HG03575 (cell line): ENCODE data around the gene DCAF6.

Source experiments
- ATAC-seq: cut with Tn5 transposase; IDR thresholded peaks from one replicate; pipeline ENCODE4 v1.9.1; 2021; ENCODE audit not compliant: unreplicated experiment, insufficient number of reproducible peaks, low FRiP score; ENCODE audit errors: extremely low read depth

Gene DCAF6

DNA sequence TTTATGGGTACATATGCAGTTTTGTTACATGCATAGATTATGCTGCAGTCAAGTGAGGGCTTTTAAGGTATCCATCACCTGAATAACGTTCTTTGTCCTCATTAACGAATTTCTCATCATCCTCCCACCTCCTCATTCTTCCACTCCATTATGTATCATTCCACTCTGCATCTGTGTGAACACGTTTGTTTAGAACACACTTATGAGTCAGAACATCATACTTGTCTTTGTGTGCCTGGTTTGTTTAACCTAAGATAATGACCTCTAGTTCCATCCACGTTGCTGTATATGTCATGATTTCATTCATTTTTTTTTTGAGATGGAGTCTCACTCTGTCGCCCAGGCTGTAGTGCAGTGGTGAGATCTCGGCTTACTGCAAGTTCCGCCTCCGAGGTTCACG, 7.1 kb downstream of the DCAF6 start:
- ATAC-seq: no peak

DNA sequence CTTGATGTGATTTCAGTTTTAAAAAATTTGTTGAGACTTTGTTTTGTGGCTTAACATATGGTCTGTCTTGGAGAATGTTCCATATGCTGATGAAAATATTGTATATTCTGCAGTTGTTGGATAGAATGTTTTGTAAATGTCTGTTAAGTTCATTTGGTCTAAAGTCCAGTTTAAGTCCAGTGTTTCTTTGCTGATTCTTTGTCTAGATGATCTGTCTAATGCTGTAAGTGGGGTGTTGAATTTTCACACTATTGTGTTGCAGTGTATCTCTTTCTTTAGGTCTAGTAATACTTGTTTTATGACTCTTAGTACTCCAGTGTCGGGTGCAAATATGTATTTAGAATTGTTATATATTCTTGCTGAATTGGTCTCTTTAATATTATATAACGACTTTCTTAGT, 11.2 kb downstream of the DCAF6 start:
- ATAC-seq: no peak

DNA sequence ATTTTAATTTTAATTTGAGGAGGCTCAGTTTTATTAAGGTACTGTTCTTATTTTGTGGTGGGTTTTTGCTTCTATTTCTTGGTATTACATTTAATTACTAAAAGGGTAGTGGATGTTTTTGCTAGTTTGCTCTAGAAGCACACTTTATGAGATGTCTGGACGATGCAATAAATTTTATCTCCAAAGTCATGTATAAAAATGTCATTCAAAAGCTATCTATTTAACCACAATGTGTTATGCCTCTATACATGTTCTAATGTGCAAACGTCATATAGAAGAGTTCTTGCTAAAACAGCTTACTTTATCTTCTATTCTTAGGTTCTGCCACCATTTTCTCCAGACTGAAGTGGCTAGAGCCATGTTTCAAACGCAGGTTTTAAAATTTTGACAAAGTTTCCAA, 13.3 kb downstream of the DCAF6 start:
- no peak for ATAC-seq

DNA sequence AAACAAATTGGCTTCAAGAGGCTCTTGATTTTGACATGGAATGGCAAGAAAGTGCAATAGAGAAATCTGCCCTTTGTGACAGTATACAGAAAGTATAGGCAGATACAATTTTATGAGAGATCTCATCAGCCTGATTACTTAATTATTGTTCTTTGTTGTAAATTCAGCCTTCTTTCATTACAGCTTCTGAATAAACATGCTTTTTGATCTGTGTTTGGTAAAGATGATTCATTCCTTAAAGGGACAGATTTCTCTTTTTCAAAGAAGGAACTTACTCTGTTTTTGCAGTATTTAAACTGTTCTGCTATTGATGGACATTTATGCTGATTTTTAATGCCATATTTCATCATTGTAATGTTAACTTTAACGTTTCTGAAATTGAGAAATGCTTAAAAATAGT, 14.1 kb downstream of the DCAF6 start:
- ATAC-seq: no peak

DNA sequence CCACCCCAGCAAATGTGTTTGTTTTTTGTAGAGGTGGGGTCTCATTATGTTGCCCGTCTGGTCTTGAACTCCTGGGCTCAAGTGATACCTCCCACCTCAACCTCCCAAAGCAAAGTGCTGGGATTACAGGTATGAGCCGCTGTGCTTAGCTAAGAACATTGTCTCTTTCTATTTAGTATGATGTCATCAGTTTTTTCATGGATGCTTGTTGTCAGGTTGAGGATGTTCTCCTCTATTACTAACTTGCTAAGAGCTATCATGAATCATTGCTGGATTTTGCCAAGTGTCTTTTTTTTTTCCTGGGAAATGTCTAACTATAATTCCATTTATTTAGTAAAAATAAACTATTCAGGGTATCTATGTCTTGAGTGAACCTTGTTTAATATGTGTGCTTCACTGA, 19.4 kb downstream of the DCAF6 start:
- ATAC-seq: no peak

DNA sequence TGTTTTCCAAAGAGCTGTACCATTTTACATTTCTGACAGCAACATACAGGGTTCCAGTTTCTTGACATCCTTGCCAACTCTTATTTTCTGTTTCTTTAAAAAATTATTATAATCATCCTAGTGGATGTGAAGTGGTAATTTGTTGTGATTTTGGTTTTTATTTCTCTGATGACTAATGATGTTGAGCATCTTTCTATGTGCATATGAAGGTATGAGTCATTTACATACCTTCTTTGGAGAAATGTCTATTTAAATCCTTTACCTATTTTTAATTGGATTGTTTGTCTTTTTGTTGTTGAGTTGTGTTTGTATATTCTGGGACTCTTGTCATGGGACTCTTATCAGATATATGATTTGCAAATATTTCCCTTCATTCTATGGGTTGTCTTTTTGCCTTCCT, 21.2 kb downstream of the DCAF6 start:
- ATAC-seq: no peak

DNA sequence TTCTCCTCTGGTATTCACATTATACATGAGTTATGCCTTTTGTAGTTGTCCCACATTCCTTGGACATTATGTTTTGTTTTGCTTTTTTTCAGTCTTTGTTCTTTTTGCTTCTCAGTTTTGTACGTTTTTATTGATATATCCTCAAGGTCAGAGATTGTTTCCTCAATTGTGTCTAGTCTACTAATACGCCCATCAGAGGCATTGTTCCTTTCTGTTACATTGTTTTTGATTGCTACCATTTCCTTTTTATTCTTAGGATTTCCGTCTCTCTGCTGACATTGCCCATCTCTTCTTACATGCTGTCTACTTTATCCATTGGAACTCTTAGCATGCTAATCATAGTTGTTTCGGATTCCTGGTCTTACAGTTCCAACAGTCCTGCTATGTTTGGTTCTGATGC, 28.2 kb downstream of the DCAF6 start:
- ATAC-seq: no peak

DNA sequence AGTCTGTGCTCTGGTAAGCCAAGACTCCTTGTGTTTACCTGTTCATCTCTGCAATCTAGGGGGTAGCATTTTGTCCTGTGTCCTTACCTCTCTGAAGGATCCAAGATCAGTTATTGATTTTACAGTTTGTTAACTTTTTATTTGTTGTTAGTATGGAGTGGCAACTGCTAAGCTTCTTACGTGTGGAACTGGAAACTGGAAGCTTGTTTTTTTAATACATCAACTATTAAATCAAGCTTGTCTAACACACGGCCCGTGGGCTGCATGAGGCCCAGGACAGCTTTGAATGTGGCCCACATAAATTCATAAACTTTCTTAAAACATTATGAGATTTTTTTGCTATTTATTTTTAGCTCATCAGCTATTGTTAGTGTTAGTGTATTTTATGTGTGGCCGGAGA, 29.6 kb downstream of the DCAF6 start:
- ATAC-seq: no peak

DNA sequence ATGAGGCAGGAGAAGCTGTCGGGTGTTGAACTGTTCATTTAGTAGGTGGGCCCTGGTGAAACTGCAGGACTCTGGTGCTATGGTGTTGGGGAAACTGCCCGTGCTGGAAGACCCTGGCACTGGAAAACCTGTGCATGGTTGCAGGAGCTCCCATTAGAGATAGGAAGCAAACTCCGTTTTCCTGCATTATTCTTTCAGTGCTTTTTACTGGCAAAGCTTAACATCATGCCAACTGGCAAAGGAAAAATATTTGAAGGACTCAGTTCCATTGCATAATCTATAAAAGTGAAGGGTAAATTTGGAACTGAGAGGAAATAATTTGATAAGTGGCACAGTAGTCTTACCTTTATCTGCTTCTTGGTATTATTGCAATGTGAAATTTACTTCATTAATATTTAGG, 32.1 kb downstream of the DCAF6 start:
- no peak for ATAC-seq

DNA sequence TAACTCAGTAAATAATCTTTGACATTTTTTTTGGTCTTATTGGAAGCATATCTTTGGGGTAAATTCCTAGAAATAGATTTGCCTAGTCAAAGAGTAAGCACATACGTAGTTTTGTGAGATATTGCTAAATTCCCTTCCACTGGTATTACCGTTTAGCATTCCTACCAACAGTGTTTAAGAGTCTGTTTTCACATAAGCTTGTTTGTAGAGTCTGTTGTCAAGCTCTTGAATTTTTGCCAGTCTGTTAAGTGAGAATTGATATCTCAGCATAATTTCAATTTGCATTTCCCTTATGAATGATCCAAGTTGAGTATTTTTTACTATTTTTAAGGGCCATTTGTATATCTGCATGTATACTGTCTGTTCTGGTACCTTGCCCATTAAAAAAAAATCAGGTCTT, 37.3 kb downstream of the DCAF6 start:
- ATAC-seq: no peak

DNA sequence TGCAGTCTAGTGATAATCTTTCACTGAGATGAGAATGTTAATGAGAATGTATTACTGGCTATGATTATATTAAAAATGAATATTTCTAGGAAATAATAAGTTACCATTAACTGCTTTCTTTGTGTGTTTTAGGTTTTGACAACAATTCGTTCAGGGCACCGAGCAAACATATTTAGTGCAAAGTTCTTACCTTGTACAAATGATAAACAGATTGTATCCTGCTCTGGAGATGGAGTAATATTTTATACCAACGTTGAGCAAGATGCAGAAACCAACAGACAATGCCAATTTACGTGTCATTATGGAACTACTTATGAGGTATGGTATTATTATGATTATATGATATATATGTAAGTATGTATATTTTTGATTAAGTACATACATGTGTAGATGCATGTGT, 38.2 kb downstream of the DCAF6 start:
- no peak for ATAC-seq

DNA sequence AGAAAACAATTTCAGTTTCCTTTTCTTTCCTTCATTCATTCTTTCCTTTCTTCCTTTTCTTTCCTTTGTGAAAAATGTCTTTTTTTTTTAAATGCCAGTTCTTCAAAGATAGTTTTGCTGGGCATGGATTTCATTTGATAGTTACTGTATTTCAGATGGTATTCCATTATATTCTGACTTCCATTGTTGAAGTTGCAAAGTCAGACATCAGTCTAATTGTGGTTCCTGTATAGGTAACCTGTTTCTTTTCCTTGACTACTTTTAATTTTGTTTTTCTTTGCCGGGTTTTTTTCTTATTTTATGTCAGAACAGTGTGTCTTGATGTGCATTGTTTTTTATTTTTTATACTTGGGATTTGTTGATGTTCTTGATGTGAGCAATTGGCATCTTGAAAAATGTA, 40.8 kb downstream of the DCAF6 start:
- ATAC-seq: no peak

DNA sequence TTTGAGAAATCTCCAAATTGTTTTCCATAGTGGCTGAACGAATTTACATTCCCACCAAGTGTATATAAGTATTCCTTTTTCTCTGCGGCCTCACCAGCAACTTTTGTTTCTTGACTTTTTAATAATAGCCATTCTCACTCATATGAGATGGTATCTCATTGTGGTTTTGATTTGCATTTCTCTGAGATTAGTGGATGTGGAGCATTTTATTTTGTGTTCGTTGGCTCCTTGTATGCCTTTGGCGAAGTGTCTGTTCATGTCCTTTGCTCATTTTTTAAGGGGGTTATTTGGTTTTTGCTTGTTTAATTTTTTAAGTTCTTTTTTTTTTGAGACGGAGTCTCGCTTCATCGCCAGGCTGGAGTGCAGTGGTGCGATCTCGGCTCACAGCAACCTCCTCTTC, 45.5 kb downstream of the DCAF6 start:
- ATAC-seq: no peak

DNA sequence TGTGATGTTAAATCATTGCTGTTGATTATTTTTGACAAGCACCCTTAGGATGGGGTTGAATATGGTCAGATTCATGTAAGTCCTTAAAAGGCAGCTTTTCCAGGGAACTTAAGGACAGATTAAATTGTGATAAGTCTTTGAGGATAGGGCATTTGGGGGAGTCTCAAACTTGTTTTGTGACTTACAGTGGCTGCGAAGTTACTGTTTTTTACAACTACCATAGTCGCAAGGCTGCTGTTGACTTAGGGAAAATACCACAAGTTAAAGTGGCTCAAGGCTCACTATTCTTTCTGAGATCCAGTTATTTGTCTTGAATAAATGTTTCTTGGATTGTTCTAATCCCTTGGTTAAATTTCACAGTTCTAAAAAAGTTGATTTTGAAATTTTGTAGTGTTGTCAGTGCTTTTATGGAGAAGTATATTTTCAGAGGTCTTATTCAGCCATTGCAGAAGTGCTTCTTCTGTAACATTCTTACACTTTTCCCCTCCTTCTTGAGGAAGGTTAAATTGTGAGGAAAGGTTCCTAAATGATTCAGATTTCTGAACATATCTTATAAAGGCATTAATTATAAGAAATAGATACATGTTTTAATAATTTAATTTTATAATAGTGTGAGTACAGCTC, 47.4 kb downstream of the DCAF6 start:
- no peak for ATAC-seq

DNA sequence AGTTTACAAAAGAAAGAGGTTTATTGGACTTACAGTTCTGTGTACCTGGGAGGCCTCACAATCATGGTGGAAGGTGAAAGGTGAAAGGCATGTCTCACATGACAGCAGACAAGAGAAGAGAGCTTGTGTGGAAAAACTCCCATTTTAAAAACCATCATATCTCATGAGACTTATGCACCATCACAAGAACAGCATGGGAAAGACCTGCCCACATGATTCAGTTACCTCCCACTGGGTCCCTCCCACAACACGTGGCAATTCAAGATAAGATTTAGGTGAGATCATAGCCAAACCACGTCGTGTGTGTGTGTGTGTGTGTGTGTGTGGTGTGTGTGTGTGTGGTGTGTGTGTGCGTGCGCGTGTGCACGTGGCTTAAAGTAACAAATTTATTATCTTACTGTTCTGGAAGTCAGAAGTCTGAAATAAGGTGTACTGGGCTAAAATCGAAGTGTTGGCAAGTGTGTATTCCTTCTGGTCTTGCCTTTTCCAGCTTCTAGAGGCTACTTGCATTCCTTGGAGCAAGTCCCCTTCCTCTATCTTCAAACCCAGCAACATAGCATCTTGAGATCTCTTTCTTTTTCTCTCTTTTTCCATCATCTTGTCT, 48.5 kb downstream of the DCAF6 start:
- no peak for ATAC-seq

DNA sequence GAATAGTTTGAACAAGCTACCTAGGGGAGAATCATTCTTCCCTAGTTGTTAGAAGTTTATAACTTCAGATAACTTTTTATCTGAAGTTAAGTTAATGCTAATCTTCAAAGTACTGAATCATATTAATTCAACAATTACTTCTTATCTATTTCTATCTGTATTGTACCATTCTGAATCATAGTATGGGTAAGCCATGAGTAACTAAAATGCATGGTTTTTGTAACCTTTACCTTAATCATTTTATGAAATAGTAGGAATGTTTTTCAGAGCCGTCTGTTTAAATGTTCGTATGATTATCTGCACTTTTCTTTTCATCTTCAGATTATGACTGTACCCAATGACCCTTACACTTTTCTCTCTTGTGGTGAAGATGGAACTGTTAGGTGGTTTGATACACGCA, 50.7 kb downstream of the DCAF6 start:
- no peak for ATAC-seq

DNA sequence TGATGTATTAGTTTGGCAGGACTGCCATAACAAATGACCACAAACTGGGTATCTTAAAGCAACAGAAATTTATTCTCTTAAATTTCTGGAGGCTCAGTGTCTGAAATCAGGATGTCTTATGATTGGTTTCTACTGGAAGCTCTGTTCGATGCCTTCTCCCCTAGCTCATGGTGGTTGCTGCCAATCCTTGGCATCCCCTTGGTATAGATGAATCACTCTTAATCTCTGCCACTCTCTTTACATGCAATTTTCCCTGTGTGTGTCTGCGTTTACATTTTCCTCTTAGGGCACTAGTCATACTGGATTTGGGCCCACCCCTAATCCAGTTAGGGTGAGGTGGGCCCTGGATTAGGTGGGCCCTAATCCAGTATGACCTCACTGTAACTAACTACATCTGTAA, 55.1 kb downstream of the DCAF6 start:
- ATAC-seq: no peak

DNA sequence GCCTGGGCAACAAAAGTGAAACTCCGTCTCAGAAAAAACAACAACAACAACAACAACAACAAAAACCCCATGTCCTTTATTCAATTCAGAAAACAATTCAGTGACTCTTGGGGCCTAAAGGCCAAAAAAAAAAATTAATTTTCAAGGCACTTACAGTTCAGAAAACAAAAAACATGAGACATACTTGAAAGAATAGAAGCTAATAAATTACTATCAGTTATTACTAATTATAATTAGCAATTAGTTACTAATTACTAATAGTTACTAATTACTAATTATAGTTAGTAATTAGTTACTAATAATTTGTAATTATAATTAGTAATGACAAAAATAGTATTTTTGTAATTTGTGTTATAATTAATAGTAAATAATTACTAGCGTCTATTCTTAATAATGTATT, 57.2 kb downstream of the DCAF6 start:
- ATAC-seq: no peak

DNA sequence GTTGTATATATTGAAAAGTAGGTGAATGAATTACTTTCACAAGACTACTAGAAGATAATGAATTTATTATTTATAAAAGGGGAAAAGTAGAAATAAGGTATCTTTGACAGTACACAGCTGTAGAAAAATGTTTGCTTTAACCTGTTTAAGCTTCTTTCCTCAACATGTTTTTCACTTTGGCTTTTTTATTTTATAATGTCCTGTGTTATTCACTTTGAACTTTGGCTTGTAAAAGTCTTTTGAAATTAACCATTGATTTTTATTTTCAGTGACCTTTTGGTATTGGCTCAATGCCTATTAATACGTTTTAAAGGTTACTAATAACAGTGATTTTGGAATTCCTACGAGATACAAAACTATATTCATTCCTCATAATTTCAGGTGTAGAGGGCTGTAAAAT, 58.1 kb downstream of the DCAF6 start:
- ATAC-seq: no peak

DNA sequence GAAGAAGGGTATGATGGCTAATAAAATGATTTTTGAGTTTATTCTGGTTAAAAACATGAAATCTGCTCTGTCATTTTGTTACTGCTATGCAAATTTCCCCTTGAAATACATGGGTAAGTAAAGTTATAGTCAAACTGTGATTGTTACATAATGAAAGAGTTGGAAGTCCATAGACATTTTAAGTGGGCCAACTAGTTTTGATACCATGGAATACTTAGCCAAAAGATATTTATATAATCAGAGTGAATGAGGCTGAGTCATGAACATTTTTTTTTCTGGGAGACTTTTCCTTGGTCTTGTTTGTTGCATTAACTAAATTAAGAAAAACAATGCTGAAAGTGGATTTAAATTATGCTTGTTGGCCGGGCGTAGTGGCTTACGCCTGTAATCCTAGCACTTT, 58.6 kb downstream of the DCAF6 start:
- ATAC-seq: no peak

DNA sequence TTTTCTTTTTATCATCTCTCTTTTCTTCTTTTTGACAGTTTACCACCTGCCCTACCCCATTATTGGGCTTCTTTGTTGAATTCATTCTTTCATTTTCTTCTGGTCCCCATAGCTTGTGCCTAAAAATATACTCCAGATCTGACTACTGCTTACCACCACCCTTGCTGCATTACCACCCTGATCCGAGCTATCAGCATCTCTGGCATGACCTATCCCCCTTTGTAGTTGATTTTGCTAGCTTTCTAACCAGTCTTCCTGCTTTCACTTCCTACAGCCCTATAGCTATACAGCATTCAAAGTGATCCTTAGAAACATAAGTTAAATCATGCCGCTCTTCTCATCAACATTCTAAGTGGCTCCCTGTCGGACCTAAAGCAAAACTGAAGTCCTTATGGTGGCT, 59.8 kb downstream of the DCAF6 start:
- ATAC-seq: no peak
